Suprapubic skin (tissue), 3 donors: Measurements from ENCODE around the gene METRNL.

Experiments used
- POLR2A ChIP-seq, 2 donors: fragments of 450-650 bp; IDR thresholded peaks; one replicate each; pipeline ENCODE4 v1.6.1; 2017; ENCODE audit warnings: antibody characterized with exemption in 2 of 2, mild to moderate bottlenecking in 2 of 2, moderate library complexity in 2 of 2
- TF ChIP-seq, protein P1 (sequence below), 2 donors: fragments of 200-600 bp in 1 of 2; fragments of 450-650 bp in 1 of 2; sonication (generic) in 1 of 2; IDR thresholded peaks; one replicate each; pipeline ENCODE4 v1.5.1; 2016 to 2019; ENCODE audit warnings: antibody characterized with exemption in 2 of 2, mild to moderate bottlenecking in 1 of 2, moderate library complexity in 1 of 2

DNA sequence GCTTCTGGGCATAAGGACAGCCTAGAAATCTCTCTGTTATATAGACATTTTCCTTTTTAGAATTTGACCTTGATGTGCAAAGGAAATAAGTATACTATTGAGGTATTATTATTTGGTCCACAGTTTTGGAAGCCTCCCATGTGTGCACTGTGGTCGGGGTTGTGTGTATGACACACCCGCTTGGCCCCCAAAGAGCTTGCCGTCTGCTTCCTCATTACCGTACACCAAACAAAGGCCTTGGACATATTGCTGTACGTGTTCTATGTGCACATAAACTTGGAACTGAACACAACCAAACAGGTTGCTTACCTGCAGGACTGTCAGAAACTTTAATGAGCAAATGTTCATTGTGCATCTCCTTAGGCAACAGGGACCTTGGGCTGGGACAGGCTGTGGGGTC lies 38.2 kb downstream of the METRNL start:
- TF ChIP-seq, protein P1, sequence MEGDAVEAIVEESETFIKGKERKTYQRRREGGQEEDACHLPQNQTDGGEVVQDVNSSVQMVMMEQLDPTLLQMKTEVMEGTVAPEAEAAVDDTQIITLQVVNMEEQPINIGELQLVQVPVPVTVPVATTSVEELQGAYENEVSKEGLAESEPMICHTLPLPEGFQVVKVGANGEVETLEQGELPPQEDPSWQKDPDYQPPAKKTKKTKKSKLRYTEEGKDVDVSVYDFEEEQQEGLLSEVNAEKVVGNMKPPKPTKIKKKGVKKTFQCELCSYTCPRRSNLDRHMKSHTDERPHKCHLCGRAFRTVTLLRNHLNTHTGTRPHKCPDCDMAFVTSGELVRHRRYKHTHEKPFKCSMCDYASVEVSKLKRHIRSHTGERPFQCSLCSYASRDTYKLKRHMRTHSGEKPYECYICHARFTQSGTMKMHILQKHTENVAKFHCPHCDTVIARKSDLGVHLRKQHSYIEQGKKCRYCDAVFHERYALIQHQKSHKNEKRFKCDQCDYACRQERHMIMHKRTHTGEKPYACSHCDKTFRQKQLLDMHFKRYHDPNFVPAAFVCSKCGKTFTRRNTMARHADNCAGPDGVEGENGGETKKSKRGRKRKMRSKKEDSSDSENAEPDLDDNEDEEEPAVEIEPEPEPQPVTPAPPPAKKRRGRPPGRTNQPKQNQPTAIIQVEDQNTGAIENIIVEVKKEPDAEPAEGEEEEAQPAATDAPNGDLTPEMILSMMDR (IDR thresholded peaks at IDR 0.05): no peak
- no peak for TF ChIP-seq POLR2A (IDR thresholded peaks at IDR 0.05)
